Osteoblast (primary cell): Measurements from ENCODE around the gene ACSL6. TPM values are rescaled to one million over a fixed set of nuclear protein-coding genes. Genes with fewer than 3 reads are reported as not detected.

Experiments used
- DNase-seq: peaks from one replicate; pipeline ENCODE4 v3.0.0; 2011; ENCODE audit warnings: low spot score, mixed read lengths; ENCODE audit not compliant: insufficient read length; ENCODE audit errors: missing footprints
- H2AFZ ChIP-seq: 2 replicates; pipeline ENCODE4 v1.6.0; 2011; ENCODE audit warnings: mild to moderate bottlenecking, low read length
- H3K27ac ChIP-seq: 2 replicates; pipeline ENCODE4 v1.5.1; 2011; ENCODE audit warnings: mild to moderate bottlenecking, low read depth, low read length, moderate library complexity
- H3K27me3 ChIP-seq: 2 replicates; pipeline ENCODE4 v1.6.0; 2012; ENCODE audit warnings: mild to moderate bottlenecking, control low read depth, inconsistent platforms, low read length, moderate library complexity; ENCODE audit not compliant: insufficient read depth
- H3K36me3 ChIP-seq: 2 replicates; pipeline ENCODE4 v1.5.1; 2011; ENCODE audit warnings: mild to moderate bottlenecking, low read length, control low read depth, moderate library complexity; ENCODE audit not compliant: insufficient read depth
- H3K4me1 ChIP-seq: 2 replicates; pipeline ENCODE4 v1.5.1; 2011; ENCODE audit warnings: mild to moderate bottlenecking, low read length, control low read depth, moderate library complexity; ENCODE audit not compliant: insufficient read depth
- H3K4me2 ChIP-seq: 2 replicates; pipeline ENCODE4 v1.6.0; 2011; ENCODE audit warnings: mild to moderate bottlenecking, low read length; ENCODE audit not compliant: insufficient read depth
- H3K4me3 ChIP-seq: fragments of 200-600 bp; sonication (generic); 3 replicates; pipeline ENCODE4 v1.5.1; 2012; ENCODE audit warnings: mild to moderate bottlenecking, low read length, inconsistent platforms; ENCODE audit not compliant: insufficient read depth
- H3K79me2 ChIP-seq: 2 replicates; pipeline ENCODE4 v1.6.0; 2012; ENCODE audit warnings: mild to moderate bottlenecking, low read length, control low read depth, inconsistent platforms; ENCODE audit not compliant: insufficient read depth
- H3K9me3 ChIP-seq: 2 replicates; pipeline ENCODE4 v1.5.1; 2011; ENCODE audit warnings: low read depth, low read length, control low read depth
- H4K20me1 ChIP-seq: 2 replicates; pipeline ENCODE4 v1.6.0; 2012; ENCODE audit warnings: mild to moderate bottlenecking, low read length, control low read depth; ENCODE audit not compliant: insufficient read depth
- CTCF ChIP-seq: IDR thresholded peaks from 2 replicates; pipeline ENCODE4 v1.5.1; 2011; ENCODE audit warnings: mild to moderate bottlenecking, low read depth, low read length, moderate library complexity; ENCODE audit errors: extremely low read depth
- total RNA-seq: library from RNA; depleted of rRNA; stranded (reverse); fragments of >200 nt; gene quantifications from 2 replicates; pipeline ENCODE4 v1.2.3, GENCODE V29; 2012

The ACSL6 gene
- total RNA-seq, 1 donor: not detected

GRCh38 chr5:131943916-131944315, 67.5 kb downstream of the ACSL6 start:
- H3K4me2 ChIP-seq: no peak overlapping the region
- no peaks in the 10 kb centered on the region for H3K4me1 ChIP-seq
- DNase-seq: no peak
- H4K20me1 ChIP-seq: no peaks in the 10 kb centered on the region
- no peak for TF ChIP-seq CTCF
- peaks cover 6% of the 10 kb centered on the region for H3K27me3 ChIP-seq
- no peaks in the 10 kb centered on the region for H3K9me3 ChIP-seq
- H3K4me3 ChIP-seq: no peak overlapping the region
- no peak overlapping the region for H3K27ac ChIP-seq
- H3K79me2 ChIP-seq: no peaks in the 10 kb centered on the region
- no peak overlapping the region for H2AFZ ChIP-seq
- no peaks in the 10 kb centered on the region for H3K36me3 ChIP-seq

- no peak overlapping the region for H3K4me2 ChIP-seq
- H3K27ac ChIP-seq: no peak overlapping the region
- no peaks in the 10 kb centered on the region for H4K20me1 ChIP-seq
- peak; percentile 60 for DNase-seq
- H3K4me3 ChIP-seq: no peak overlapping the region
- no peaks in the 10 kb centered on the region for H3K9me3 ChIP-seq
- no peaks in the 10 kb centered on the region for H3K36me3 ChIP-seq
- H2AFZ ChIP-seq: no peak overlapping the region
- no peaks in the 10 kb centered on the region for H3K79me2 ChIP-seq
- H3K4me1 ChIP-seq: no peaks in the 10 kb centered on the region
- peaks cover 4% of the 10 kb centered on the region for H3K27me3 ChIP-seq
- no peak for TF ChIP-seq CTCF
Measured at GRCh38 chr5:131942016-131942415, 69.4 kb downstream of the ACSL6 start.

- no peak overlapping the region for H3K27ac ChIP-seq
- no peaks in the 10 kb centered on the region for H3K79me2 ChIP-seq
- no peak for DNase-seq
- H4K20me1 ChIP-seq: no peaks in the 10 kb centered on the region
- no peak for TF ChIP-seq CTCF
- no peak overlapping the region for H3K4me2 ChIP-seq
- H3K9me3 ChIP-seq: no peaks in the 10 kb centered on the region
- H3K4me3 ChIP-seq: no peak overlapping the region
- no peaks in the 10 kb centered on the region for H3K36me3 ChIP-seq
- H3K27me3 ChIP-seq: peaks cover 4% of the 10 kb centered on the region
- H2AFZ ChIP-seq: no peak overlapping the region
- no peaks in the 10 kb centered on the region for H3K4me1 ChIP-seq
Measured at GRCh38 chr5:131939690-131940345, 71.6 kb downstream of the ACSL6 start.

- Histone ChIP-seq H3K4me1 (no peaks in the 10 kb centered on the region), H3K27me3 (no peaks in the 10 kb centered on the region), H2AFZ (no peak overlapping the region), H3K9me3 (no peaks in the 10 kb centered on the region), H3K27ac (no peak overlapping the region), H4K20me1 (no peaks in the 10 kb centered on the region), H3K4me3 (no peak overlapping the region), H3K79me2 (no peaks in the 10 kb centered on the region), H3K36me3 (no peaks in the 10 kb centered on the region), H3K4me2 (no peak overlapping the region)
- TF ChIP-seq CTCF: no peak
- DNase-seq: no peak
Measured at GRCh38 chr5:131932235-131932634, 79.2 kb downstream of the ACSL6 start.
